ENCODE measurements around the gene SLC6A13. TPM values are rescaled to one million over a fixed set of nuclear protein-coding genes. Genes with fewer than 3 reads are reported as not detected.

Gene SLC6A13
- total and polyA plus RNA-seq, 2 of the 13 experiments (the other 11 are each of a cell fraction or from before 2014, with no cell fraction given): 0.05 to 0.15 TPM

GRCh38 chr12:176321-177181 lies 86.1 kb downstream of the SLC6A13 start (continued):
- TF ChIP-seq ZNF646 (CRISPR knock-in tag; IDR thresholded peaks at IDR 0.05) (no peak), MLXIP (CRISPR knock-in tag; IDR thresholded peaks at IDR 0.05; ENCODE audit: borderline replicate concordance) (no peak), ZNF780A (CRISPR knock-in tag; IDR thresholded peaks at IDR 0.05) (no peak), ZNF879 (CRISPR knock-in tag; IDR thresholded peaks at IDR 0.05) (no peak), MATR3 (CRISPR knock-in tag; IDR thresholded peaks at IDR 0.05) (no peak), PAWR (CRISPR knock-in tag; IDR thresholded peaks at IDR 0.05; ENCODE audit: borderline replicate concordance) (no peak), ZNF501 (CRISPR knock-in tag; IDR thresholded peaks at IDR 0.05) (no peak), SYNCRIP (IDR thresholded peaks at IDR 0.05; ENCODE audit: insufficient read depth, low read depth, low read length) (no peak), RNF2 (conservative IDR thresholded peaks at IDR 0.05; ENCODE audit: low read depth) (no peak), DRAP1 (CRISPR knock-in tag; IDR thresholded peaks at IDR 0.05) (no peak), HIVEP1 (CRISPR knock-in tag; IDR thresholded peaks at IDR 0.05) (no peak), SP1 (IDR thresholded peaks at IDR 0.05) (no peak), SP1 (CRISPR knock-in tag; IDR thresholded peaks at IDR 0.05) (no peak), ZFX (CRISPR knock-in tag; IDR thresholded peaks at IDR 0.05; ENCODE audit: low read depth) (peak; percentile 40; the same call in 1 of the 2 replicates), MXD4 (CRISPR knock-in tag; IDR thresholded peaks at IDR 0.05) (no peak), ZNF850 (CRISPR knock-in tag; conservative IDR thresholded peaks at IDR 0.05) (no peak), GPBP1L1 (CRISPR knock-in tag; IDR thresholded peaks at IDR 0.05) (no peak), SRSF9 (IDR thresholded peaks at IDR 0.05; ENCODE audit: borderline replicate concordance, insufficient read depth, low read depth, low read length, poor library complexity, severe bottlenecking) (no peak), TARDBP (CRISPR knock-in tag; IDR thresholded peaks at IDR 0.05) (no peak)
